HG02623 (cell line): ENCODE results near the gene EFCAB5.
"Not testable (repeated sequence)": the region's sequence is repeated elsewhere in the genome, so short reads cannot be mapped to it uniquely, and the experiment has no call there.

Source experiments
- ATAC-seq: cut with Tn5 transposase; IDR thresholded peaks from one replicate; pipeline ENCODE4 v1.9.1; 2021; ENCODE audit warnings: moderate library complexity; ENCODE audit not compliant: unreplicated experiment

Gene EFCAB5

DNA sequence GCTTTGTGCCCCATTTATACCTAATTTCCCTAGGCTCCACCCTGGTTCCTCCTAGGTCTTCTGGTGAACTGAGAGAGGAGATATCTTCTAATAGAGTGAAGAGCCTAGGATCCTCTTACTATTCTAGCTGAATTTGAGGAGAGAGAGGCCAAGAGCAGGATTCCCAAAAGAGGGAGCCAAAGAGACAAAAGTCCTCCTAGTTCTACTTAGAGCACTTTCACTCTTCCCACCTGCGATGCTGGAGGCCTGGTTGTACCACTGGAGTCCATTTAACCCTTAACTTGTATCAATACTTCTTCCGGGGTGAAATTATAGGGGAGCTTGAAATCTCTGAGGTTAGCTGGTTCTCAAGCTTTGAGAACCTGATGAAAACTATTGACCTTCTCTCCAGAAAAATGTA, 8.1 kb upstream of the EFCAB5 start:
- no peak for ATAC-seq

DNA sequence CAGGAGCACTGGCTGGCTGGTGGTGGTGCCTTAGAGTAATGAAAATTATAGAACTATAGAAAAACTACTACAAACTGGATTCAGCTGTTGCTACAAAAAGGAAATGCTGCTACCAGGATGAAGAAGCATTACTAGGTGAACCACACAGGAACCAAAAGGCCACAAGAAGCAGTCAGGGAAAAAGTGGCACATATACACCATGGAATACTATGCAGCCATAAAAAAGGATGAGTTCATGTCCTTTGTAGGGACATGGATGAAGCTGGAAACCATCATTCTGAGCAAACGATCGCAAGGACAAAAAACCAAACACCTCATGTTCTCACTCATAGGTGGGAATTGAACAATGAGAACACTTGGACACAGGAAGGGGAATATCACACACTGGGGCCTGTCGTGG, 5.5 kb upstream of the EFCAB5 start:
- not testable (repeated sequence) for ATAC-seq

DNA sequence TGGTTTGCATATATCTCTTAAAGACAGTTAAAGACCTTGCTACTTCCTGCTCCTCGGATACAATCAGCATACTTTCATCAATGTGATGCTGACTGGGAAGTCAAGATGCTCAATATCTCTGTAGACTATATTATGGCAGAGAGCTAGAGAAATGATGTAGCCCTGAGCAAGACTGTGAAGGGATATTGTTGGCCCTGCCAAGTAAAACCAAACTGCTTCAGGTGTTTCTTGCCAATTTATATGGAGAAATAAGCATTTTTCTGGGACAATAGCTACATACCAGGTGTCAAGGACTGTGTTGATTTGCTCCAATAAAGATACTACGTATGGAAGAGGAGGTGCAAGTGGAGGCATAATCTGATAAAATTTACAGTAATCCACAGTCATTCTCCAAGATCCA, 4.7 kb upstream of the EFCAB5 start:
- ATAC-seq, result no peak

DNA sequence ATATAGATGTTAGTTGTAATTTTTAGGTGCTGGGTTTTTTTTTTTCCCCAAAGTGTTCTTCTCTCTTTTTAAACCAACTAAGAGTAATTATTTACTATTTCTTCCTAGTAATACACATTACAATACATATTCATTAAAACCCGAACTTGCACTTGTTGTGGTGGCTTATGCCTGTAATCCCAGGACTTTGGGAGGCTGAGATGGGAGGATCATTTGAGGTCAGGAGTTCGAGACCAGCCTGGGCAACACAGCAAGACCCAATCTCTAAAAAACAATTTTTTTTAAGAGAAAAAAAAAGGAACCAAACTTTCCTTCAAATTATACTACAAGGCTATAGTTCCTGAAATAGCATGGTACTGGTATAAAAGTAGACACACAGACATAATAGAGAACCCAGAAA, 3.8 kb downstream of the EFCAB5 start:
- ATAC-seq, result no peak

DNA sequence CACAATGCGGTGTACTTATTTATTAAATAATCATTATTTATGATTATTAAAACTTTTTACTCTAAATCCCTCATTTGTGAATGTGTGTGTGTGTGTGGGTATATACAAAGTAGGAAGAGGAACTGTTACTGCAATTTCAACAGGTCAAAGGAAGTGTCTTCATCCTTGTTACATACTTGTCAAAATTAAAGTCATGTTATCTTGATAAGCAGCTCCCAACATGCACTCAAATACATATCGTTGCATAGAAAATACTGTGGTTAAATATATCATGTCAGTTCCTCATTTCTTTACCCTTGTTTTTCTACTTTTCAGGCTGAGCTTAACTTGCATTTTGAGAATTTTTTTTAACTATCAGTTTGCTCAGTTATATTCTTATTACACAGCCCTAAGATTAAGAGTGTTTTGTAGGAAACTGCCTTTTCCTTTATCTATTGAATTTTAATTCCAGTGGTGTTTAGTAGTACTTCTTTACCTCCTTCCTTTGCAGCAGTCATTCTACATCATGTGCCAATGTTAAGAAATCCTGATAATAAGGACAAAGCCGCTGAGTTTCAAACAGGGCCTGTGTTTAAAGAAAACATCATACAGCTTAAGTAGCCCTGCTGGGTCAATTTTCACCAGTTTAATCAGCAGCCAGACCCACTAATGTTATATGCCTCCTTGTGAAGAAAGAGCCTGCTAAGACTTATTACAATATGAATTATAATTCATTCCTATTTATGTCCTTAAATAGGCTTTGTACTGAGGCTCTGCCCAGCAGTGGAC, 7.2 kb downstream of the EFCAB5 start:
- no peak for ATAC-seq

DNA sequence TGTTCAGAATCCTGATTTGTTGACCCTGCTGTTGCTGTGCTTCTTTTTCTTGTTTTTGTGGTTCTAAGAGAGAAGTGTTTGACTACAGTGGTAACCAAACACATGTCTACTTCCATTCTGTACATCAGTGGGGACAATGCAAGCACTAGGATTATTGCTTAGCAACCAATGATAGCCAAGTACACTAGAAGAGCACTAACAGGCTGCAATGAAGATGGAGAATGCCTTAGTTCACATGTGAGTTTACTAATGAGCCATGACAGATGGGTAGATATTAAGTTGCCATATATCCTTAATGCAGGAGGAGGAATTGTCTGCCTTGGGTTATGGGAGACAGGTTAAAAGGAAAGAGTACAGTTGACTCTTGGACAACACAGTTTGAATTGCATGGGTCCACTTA, 8.3 kb downstream of the EFCAB5 start:
- no peak for ATAC-seq

DNA sequence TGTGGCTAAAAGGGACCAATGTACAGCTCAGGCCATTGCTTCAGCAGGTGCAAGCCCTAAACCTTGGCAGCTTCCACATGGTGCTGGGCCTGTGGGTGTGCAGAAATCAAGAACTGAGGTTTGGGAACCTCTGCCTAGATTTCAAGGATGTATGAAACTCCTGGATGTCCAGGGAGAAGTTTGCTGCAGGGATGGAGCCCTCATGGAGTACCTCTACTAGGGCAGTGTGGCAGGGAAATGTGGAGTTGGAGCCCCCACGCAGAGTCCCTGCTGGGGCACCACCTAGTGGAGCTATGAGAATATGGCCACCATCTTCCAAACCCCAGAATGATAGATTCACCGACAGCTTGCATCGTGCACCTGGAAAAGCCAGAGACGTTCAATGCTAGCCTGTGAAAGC, 13.0 kb downstream of the EFCAB5 start:
- ATAC-seq, result no peak

DNA sequence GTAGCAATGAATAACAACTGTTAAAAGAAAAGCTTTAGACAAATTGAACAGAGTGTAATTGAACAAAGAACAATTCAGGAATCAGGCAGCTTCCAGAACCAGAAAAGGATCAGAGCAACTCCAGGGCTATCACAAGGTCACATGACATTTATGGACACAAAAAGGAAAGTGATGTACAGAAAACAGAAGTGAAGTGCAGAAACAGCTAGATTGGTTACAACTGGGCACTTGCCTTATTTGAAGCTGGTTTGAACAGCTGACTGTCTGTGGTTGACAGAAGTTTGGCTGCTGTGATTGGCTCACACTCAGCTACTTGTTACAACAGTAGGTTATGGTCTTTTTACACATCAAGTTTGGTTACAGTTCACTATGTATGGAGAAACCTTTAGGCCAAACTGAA, 14.8 kb downstream of the EFCAB5 start:
- no peak for ATAC-seq

DNA sequence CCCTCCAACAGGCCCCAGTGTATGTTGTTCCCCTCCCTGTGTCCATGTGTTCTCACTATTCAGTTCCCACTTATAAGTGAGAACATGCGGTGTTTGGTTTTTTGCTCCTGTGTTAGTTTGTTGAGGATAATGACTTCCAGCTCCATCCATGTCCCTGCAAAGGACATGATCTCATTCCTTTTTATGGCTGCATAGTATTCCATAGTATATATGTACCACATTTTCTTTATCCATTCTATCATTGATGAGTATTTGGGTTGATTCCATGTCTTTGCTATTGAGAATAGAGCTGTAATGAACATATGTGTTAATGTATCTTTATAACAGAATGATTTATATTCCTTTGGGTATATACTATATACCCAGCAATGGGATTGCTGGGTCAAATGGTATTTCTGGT, 16.1 kb downstream of the EFCAB5 start:
- ATAC-seq, result not testable (repeated sequence)

DNA sequence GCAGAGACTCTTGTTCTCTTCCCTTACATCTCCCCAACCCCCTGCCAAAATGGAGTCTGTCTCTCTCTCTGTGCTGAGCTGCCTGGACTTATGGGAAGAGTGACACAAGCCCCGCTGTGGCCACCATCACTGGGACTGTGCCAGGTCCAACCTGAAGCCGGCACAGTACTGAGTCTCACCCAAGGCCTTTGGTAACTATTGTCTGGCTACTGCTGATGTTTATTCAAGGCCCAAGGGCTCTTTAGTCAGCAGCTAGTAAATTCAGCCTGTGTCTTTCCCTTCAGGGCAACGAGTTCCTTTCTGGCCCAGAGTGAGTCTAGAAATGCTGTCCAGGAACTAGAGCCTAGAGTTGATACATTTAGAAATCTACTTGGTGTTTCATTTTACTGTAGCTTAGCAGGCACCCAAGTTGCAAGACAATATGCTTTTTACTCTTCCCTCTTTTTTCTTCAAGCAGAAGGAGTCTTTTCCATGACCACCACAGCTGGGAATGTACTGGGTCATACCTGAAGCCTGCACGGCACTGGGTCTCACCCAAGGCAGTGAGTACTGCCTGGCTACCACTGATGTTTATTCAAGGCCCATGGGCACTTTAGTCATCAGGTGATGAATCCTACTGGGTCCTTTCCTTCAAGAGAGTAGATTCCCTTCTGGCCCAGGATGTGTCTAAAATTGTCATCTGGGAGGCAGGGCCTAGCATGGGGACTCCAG, 17.7 kb downstream of the EFCAB5 start:
- no peak for ATAC-seq

DNA sequence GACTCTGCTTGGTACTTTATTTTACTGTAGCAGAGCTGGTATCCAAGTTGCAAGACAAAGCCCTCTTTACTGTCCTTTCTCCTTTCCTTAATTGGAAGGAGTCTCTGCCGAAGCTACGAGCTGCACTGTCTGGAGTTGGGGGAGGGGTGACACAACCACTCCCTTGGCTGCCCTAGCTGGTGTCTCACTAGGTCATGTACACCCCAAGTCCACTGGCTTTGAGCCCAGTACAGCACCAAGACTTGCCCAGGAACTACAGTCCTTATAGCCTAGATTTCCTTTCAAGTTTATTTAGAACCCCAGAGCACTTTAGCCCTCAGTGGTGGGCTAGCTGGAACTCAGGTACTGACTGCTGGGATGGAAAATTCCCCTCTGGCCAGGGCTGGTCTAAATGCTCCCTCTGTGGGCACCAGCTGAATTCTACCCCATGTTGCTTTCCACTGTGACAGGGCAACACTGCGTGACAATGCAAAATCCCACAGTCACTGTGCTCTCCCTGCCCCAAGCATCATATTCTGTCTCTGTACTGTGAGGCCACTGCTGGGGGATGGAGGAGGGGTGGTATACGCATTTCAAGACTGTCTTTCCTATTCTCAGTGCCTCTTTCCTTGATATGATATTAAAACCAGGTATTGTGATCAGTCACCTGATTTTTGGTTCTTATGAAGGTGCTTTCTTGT, 18.4 kb downstream of the EFCAB5 start:
- no peak for ATAC-seq

DNA sequence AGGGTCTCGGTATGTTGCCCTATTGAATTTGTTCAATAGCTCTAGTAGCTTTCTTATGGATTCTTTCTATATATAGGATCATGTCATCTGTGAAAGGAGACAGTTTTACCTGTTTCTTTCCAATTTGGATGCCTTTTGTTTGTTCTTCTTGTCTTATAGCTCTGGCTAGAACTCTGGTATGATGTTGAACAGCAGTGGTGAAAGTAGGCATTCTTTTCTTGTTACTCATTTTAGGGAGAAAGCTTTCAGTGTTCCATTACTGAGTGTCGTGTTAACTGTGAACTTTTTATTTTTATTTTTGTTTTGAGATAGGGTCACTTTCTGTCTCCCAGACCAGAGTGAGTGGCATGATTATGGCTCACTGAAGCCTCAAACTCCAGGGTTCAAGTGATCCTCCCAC, 21.2 kb downstream of the EFCAB5 start:
- ATAC-seq, result no peak

DNA sequence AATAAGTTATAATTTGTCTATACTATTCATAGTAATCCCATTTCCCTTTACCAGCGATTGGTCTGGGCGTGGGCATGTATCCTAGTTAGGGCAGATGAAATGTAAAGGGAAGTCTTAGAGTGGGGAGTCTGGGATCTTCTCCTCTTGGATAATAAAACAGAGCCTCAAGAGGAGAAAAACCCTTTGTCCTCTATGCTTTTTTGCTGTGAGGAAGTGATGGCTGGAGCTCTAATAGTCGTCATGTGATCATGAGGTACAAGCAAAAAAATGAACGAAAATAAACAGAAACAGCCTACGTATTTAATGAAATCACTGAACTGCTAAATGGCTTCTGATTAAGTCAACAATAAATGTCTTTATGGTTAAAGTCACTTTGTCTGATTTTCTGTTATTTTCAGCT, 26.8 kb downstream of the EFCAB5 start:
- ATAC-seq, result no peak

DNA sequence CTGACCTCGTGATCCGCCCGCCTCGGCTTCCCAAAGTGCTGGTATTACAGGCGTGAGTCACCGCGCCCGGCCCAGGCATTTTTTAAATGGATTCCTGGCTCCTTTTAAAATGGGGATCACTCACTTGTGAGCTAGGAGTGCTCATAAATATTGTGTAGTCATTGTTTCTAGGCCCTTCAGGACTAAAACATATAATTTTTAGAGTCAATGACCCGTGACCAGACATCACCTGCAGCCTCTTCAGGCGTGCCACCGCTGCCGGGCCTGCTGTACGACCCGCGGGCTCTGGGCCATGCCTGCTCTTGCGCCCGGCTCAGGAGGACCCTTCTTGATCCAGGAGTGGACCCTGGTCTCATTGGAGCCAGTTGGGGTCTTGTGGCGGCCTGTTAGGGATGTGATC, 30.8 kb downstream of the EFCAB5 start:
- no peak for ATAC-seq

DNA sequence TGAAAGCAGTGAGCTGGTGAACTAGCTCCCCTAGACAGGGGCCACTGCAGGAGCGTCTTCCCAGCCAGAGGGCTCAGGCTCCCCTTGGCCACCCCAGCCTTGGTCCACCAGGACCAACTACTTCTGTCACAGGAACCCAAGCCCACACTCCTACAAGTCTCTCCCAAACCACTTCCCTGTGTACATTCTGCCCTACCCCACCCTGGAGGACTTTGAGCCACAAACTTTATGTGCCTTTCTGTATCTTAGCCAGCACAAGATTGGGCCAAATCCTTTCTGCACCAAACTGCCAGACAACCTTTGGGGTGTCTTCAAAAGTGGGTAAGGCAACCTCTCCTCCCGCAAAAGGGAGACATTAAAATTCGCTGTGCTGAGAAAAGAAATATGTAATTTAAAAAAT, 31.6 kb downstream of the EFCAB5 start:
- ATAC-seq, result no peak

DNA sequence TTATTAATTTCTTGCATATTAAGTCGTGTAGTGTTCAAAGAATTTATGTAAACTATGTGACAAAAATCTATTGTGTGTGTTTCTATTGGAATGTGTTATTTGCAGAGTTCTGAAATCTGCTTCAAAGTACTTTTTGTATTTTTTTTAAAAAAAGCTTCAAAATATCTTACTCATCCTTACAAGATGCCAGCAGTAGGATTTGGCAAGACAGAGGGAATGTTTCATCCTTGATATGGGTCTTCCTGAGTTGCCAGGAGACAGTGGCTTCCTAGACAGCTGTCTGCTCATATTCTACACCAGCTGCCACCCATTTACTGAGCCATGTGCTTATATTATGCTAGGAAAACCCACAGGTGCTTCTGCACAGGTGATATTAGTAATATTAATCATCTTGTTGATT, 36.4 kb downstream of the EFCAB5 start:
- no peak for ATAC-seq

DNA sequence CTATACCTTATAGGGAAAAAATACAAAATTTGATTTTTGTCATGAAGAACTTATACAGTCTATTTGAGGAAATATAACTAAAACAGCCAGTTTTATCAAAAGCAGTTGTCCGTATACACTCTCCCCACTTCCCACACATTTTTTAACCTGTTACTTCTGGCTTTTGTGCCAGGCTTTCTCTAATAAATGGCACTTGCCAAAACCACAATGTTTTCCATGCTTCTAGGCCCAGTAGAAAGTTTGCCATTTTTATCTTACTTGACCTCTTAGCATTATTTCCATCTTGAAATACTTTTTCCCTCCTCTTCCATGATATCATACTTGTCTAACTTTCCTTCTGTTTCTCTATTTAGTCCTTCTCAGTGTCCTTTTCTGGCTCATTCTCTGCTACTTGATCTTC, 38.8 kb downstream of the EFCAB5 start:
- ATAC-seq, result no peak

DNA sequence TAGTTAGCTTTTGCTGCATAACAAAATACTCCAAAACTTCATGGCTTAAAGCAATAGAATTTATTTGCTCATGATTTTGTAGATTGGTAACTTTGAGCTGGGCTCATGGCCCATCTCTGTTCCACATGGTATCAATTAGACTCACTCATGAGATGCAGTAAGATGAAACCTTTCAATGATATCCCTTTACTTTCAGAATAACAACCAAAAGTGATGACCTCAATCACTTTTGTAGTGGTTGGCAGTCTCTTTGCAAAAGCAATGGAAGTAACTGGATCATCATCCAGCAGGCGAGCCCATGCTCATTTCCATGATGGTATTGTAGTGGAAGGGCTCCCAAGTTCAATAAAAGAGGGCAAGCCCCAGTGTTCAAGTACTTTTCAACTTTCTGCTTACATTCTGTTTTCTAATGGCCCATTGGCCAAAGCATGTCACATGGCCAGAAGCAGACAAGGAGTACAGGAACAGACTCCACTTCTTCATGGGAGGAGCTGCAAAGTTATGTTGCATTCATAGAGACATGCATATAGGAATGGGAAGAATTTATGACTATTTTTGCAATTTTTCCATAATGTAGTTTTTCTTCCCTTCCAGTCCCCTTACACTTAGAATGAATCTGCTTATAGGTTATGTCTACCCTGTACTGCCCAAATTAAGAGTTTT, 41.7 kb downstream of the EFCAB5 start:
- ATAC-seq, result no peak

DNA sequence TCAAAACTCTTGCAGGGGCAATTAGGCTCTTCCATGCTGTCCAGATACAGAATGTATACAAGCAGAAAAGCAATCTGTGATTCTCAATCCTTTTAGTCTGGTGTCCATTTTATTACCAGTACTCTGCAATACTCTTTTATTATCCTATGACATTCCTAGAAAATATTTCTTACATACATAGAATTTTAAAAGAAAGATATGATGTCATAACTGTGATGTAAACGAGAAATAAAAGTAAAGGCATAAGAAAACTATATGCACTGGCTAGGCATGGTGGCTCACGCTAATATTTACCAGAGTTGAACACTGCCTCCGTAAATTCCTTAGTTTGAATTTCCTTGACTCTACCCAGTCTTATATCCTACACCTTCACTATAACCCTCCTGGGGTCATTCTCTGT, 55.0 kb downstream of the EFCAB5 start:
- no peak for ATAC-seq

DNA sequence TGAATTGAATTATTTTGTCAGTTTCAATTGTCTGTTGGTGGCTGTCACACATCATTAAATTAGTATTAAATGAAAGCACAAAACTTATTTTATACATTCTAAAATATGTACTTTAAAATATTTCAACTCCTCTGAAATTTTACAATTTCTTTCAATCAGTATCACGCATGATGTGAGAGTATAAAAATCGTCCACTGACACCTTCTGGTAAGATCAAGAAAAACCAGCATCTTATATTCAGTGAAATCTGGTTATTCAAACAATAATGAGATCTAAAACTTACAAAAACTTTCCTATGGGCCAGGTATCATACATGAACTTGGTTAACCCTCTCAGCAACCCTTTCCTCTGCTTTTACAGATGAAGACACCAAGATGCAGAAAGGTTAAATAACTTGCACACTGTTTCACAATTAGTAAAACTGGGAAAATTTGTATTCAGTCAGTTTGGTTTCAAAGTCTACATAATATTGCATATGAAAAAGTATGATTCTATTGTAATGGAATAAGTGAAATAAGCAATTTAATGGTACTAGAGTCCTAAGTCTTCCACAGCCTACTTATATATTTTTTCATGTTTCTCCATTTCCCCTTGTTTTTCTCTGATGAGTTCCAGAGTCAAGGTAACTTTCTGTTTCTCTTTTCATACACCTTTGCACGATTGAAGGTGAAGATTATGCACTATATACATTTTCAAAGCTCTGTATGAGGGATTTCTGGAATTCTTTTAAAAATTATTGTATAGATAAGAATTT, 58.7 kb downstream of the EFCAB5 start:
- ATAC-seq, result no peak

DNA sequence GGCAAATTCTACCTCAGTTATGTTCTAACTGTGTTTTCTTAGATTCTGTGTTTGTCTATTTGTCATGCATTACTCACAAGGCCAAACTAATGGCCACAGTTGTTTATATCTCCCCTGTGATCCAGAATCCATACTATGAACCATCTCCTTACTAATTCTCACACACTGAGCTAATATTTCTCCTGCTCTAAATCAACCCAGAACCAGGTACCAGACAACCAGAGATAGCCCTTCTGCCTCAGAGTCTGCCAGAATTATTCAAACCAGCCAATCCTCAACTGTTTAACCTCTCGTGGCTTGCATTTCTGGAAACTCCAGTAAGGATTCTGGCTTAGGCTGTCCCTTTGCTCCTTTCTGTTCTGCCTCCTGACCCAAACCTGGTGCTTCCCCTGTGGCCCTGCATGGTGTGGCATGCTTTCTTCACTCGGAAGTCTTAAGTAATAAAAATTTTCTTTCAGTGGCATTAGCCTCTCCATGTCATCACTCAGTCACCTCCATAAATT, 59.4 kb downstream of the EFCAB5 start:
- no peak for ATAC-seq
